GM18861 (cell line): ENCODE data around the gene CBX7.
"Not testable (repeated sequence)": the region's sequence is repeated elsewhere in the genome, so short reads cannot be mapped to it uniquely, and the experiment has no call there.

Experiments used
- ATAC-seq: cut with Tn5 transposase; IDR thresholded peaks from one replicate; pipeline ENCODE4 v1.9.1; 2021; ENCODE audit not compliant: unreplicated experiment

CBX7 gene

GRCh38 chr22:39174498-39175352, 22.2 kb upstream of the CBX7 start:
- no peak for ATAC-seq

- ATAC-seq: no peak
Observed at GRCh38 chr22:39173787-39174497, 21.5 kb upstream of the CBX7 start.

- no peak for ATAC-seq
Observed at GRCh38 chr22:39173050-39173706, 20.7 kb upstream of the CBX7 start.

- ATAC-seq: not testable (repeated sequence)
Observed at GRCh38 chr22:39172265-39173049, 20.0 kb upstream of the CBX7 start.

GRCh38 chr22:39171623-39172264, 19.3 kb upstream of the CBX7 start:
- ATAC-seq: no peak

GRCh38 chr22:39170825-39171622, 18.5 kb upstream of the CBX7 start:
- no peak for ATAC-seq

- ATAC-seq: no peak
Observed at GRCh38 chr22:39169797-39170466, 17.5 kb upstream of the CBX7 start.

GRCh38 chr22:39166547-39166946, 14.1 kb upstream of the CBX7 start:
- ATAC-seq: no peak

- not testable (repeated sequence) for ATAC-seq
Observed at GRCh38 chr22:39156093-39156492, 3.6 kb upstream of the CBX7 start.

- no peak for ATAC-seq
Observed at GRCh38 chr22:39155421-39155820, 2.9 kb upstream of the CBX7 start.

GRCh38 chr22:39153220-39153717, 789 bp upstream of the CBX7 start:
- ATAC-seq: no peak

GRCh38 chr22:39152024-39152510, 413 bp downstream of the CBX7 start:
- no peak for ATAC-seq

GRCh38 chr22:39151329-39151975, 1.0 kb downstream of the CBX7 start:
- no peak for ATAC-seq

- no peak for ATAC-seq
Observed at GRCh38 chr22:39150848-39151215, 1.6 kb downstream of the CBX7 start.

- ATAC-seq: no peak
Observed at GRCh38 chr22:39149915-39150847, 2.3 kb downstream of the CBX7 start.

GRCh38 chr22:39148727-39149535, 3.5 kb downstream of the CBX7 start:
- no peak for ATAC-seq
